HG03457 (cell line): ENCODE measurements around the gene TRABD2A.

Experiments used
- ATAC-seq: cut with Tn5 transposase; IDR thresholded peaks from one replicate; pipeline ENCODE4 v1.9.1; 2021; ENCODE audit warnings: moderate number of reproducible peaks; ENCODE audit not compliant: unreplicated experiment

TRABD2A gene

GRCh38 chr2:84856787-84857186, 24.1 kb downstream of the TRABD2A start:
- no peak for ATAC-seq

GRCh38 chr2:84855731-84856130, 25.2 kb downstream of the TRABD2A start:
- no peak for ATAC-seq

- ATAC-seq: no peak
Observed at GRCh38 chr2:84854850-84855249, 26.0 kb downstream of the TRABD2A start.

- ATAC-seq: no peak
Observed at GRCh38 chr2:84851876-84852275, 29.0 kb downstream of the TRABD2A start.

- ATAC-seq: no peak
Observed at GRCh38 chr2:84850471-84850870, 30.4 kb downstream of the TRABD2A start.

- ATAC-seq: no peak
Observed at GRCh38 chr2:84849271-84849952, 31.5 kb downstream of the TRABD2A start.

- no peak for ATAC-seq
Observed at GRCh38 chr2:84847326-84848050, 33.4 kb downstream of the TRABD2A start.

GRCh38 chr2:84846741-84847142, 34.1 kb downstream of the TRABD2A start:
- ATAC-seq: no peak

- ATAC-seq: no peak
Observed at GRCh38 chr2:84846041-84846663, 34.7 kb downstream of the TRABD2A start.

GRCh38 chr2:84844141-84844540, 36.7 kb downstream of the TRABD2A start:
- ATAC-seq: no peak

GRCh38 chr2:84841577-84841976, 39.3 kb downstream of the TRABD2A start:
- no peak for ATAC-seq

- no peak for ATAC-seq
Observed at GRCh38 chr2:84840306-84840705, 40.6 kb downstream of the TRABD2A start.

GRCh38 chr2:84839851-84840250, 41.0 kb downstream of the TRABD2A start:
- ATAC-seq: no peak

GRCh38 chr2:84838434-84839145, 42.3 kb downstream of the TRABD2A start:
- no peak for ATAC-seq

- no peak for ATAC-seq
Observed at GRCh38 chr2:84836215-84836614, 44.7 kb downstream of the TRABD2A start.

- ATAC-seq: no peak
Observed at GRCh38 chr2:84833481-84834150, 47.3 kb downstream of the TRABD2A start.

GRCh38 chr2:84832772-84833461, 48.0 kb downstream of the TRABD2A start:
- peak; percentile 59 for ATAC-seq

GRCh38 chr2:84830758-84831500, 50.0 kb downstream of the TRABD2A start:
- ATAC-seq: no peak

- ATAC-seq: no peak
Observed at GRCh38 chr2:84830095-84830494, 50.8 kb downstream of the TRABD2A start.

GRCh38 chr2:84829693-84830092, 51.2 kb downstream of the TRABD2A start:
- ATAC-seq: no peak
